ENCODE measurements around the gene ACTL8.

DNA sequence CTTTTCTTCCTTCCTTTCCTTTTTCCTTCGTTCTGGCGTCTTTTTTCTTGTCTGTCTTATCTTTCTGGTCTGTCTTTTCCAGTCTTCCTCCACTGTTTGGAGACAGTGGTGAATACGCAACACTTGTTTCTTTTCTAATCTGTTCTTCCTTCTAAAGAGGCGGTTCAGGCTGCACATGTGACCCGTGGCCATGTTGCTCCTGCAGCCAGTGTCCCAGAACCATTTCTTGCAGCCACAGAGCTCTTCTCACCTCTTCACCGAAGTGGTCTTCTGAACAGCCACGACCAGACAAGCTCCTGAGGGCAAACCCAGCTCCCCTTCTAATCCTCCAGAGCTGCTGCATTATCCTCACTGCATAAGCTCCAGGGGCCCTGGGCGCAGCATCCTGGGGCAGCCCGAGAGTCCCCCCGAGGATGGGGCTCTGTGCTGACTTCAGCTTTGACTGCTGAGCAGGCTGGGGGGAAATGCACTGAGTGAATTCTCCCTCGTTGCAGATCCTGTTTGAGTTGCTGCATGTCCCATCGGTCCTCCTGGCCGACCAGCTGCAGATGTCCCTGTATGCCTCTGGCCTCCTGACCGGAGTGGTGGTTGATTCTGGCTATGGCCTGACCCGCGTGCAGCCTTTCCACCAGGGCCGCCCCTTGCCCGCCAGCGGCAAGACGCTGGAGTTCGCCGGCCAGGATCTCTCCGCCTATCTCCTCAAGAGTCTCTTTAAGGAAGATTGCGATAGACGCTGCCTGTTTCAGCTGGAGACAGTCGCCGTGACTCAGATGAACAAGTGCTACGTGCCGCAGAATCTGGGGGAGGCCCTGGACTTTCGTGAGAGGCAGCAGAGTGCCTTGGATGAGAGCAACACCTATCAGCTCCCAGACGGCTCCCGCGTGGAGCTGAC, 70.4 kb downstream of the ACTL8 start:
- TF ChIP-seq, protein P1, sequence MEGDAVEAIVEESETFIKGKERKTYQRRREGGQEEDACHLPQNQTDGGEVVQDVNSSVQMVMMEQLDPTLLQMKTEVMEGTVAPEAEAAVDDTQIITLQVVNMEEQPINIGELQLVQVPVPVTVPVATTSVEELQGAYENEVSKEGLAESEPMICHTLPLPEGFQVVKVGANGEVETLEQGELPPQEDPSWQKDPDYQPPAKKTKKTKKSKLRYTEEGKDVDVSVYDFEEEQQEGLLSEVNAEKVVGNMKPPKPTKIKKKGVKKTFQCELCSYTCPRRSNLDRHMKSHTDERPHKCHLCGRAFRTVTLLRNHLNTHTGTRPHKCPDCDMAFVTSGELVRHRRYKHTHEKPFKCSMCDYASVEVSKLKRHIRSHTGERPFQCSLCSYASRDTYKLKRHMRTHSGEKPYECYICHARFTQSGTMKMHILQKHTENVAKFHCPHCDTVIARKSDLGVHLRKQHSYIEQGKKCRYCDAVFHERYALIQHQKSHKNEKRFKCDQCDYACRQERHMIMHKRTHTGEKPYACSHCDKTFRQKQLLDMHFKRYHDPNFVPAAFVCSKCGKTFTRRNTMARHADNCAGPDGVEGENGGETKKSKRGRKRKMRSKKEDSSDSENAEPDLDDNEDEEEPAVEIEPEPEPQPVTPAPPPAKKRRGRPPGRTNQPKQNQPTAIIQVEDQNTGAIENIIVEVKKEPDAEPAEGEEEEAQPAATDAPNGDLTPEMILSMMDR (IDR thresholded peaks at IDR 0.05; ENCODE audit: low read length) = no peak
- no peak for TF ChIP-seq EZH2 (optimal IDR thresholded peaks at IDR 0.05; ENCODE audit: low read depth, low read length)
